HG02943 (cell line): Measurements from ENCODE around the gene ELMO2.

Experiments used
- ATAC-seq: cut with Tn5 transposase; IDR thresholded peaks from one replicate; pipeline ENCODE4 v1.9.1; 2021; ENCODE audit warnings: mild to moderate bottlenecking, low read depth, moderate library complexity; ENCODE audit not compliant: unreplicated experiment

Gene ELMO2

GRCh38 chr20:46368902-46369268 lies 37.5 kb downstream of the ELMO2 start:
- ATAC-seq: no peak

- no peak for ATAC-seq
These were observed 38.2 kb downstream of the ELMO2 start for GRCh38 chr20:46367967-46368901.

- ATAC-seq: no peak
These were observed 39.2 kb downstream of the ELMO2 start for GRCh38 chr20:46367234-46367633.

- ATAC-seq: no peak
These were observed 39.6 kb downstream of the ELMO2 start for GRCh38 chr20:46366826-46367225.

- ATAC-seq: no peak
These were observed 40.8 kb downstream of the ELMO2 start for GRCh38 chr20:46365487-46366220.

- ATAC-seq: no peak
These were observed 41.5 kb downstream of the ELMO2 start for GRCh38 chr20:46364670-46365486.

GRCh38 chr20:46363874-46364669 lies 42.3 kb downstream of the ELMO2 start:
- ATAC-seq: peak; percentile 63

GRCh38 chr20:46362921-46363867 lies 43.2 kb downstream of the ELMO2 start:
- ATAC-seq: no peak

- no peak for ATAC-seq
These were observed 44.6 kb downstream of the ELMO2 start for GRCh38 chr20:46361811-46362210.

GRCh38 chr20:46361381-46361780 lies 45.0 kb downstream of the ELMO2 start:
- no peak for ATAC-seq

- ATAC-seq: no peak
These were observed 47.1 kb downstream of the ELMO2 start for GRCh38 chr20:46359233-46359751.

- ATAC-seq: no peak
These were observed 47.9 kb downstream of the ELMO2 start for GRCh38 chr20:46358346-46359058.

GRCh38 chr20:46357030-46357514 lies 49.3 kb downstream of the ELMO2 start:
- ATAC-seq: no peak

- no peak for ATAC-seq
These were observed 50.0 kb downstream of the ELMO2 start for GRCh38 chr20:46356195-46357029.

- no peak for ATAC-seq
These were observed 50.6 kb downstream of the ELMO2 start for GRCh38 chr20:46355778-46356177.

GRCh38 chr20:46354920-46355654 lies 51.3 kb downstream of the ELMO2 start:
- ATAC-seq: no peak
